ENCODE data around the gene ENOPH1.

- no peak for TF ChIP-seq ZFHX2 (tag by site-specific recombination; conservative IDR thresholded peaks at IDR 0.05)
- TF ChIP-seq ZSCAN23 (tag by site-specific recombination; IDR thresholded peaks at IDR 0.05) = no peak
- no peak for TF ChIP-seq CTCF (tag by site-specific recombination; IDR thresholded peaks at IDR 0.05)
- TF ChIP-seq ZNF660 (tag by site-specific recombination; IDR thresholded peaks at IDR 0.05) = no peak
- TF ChIP-seq ZSCAN16 (tag by site-specific recombination; IDR thresholded peaks at IDR 0.05) = no peak
- no peak for TF ChIP-seq REST (tag by site-specific recombination; IDR thresholded peaks at IDR 0.05)
- TF ChIP-seq ZNF843 (tag by site-specific recombination; IDR thresholded peaks at IDR 0.05) = no peak
Observed at GRCh38 chr4:82469791-82470345, 39.5 kb downstream of the ENOPH1 start.

All from HEK293 (cell line).